Measurements from ENCODE around the gene OR10G6. TPM values are rescaled to one million over a fixed set of nuclear protein-coding genes. Genes with fewer than 3 reads are reported as not detected.
"Not testable (repeated sequence)": the region's sequence is repeated elsewhere in the genome, so short reads cannot be mapped to it uniquely, and the experiment has no call there.

The OR10G6 gene, protein sequence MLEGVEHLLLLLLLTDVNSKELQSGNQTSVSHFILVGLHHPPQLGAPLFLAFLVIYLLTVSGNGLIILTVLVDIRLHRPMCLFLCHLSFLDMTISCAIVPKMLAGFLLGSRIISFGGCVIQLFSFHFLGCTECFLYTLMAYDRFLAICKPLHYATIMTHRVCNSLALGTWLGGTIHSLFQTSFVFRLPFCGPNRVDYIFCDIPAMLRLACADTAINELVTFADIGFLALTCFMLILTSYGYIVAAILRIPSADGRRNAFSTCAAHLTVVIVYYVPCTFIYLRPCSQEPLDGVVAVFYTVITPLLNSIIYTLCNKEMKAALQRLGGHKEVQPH
- not detected in 2 replicates for total RNA-seq

DNA sequence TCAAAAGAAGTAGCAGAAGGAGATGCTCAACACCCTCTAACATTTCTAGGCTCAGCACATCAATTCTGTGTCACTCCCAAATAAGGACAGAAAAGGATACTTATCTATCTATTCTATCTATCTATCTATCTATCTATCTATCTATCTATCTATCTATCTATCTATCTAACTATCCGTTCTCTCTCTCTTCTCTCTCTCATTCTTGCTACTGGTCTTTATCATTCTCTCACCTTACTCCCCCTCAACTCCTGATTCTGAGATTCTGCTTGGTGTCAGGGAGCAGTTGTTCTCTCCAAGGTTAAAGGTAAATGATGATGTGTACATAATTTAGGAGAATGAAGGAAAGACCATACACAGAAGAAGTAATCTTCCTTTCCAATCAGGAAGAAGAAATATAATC is at the start of gene OR10G6:
Gene OR10G6 (minus strand): TSS at position 43 of the 400 bp plus-strand sequence. CDS start 0 bp downstream, at position 43.
- DNase-seq (ENCODE audit: low read depth): no peak

DNA sequence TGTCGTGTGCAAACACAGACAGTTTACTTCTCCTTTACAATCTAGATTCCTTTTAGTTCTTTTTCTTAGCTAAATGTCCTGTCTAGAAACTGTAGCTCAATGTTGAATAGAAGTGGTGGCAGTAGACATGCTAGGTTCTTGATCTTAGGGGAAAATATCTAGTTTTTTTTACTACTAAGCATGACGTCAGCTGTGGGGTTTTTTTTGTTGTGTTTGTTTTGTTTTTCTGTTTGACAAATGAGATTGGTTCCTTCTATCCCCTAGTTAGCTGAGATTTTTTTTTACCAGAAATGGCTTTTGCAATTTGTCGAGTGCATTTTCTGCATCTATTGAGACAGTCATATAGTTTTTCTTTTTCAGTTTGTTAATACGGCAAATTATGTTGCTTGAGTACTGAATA is 48.5 kb upstream of the OR10G6 start:
- DNase-seq (ENCODE audit: low read depth): no peak
- no peak overlapping the region for H3K4me3 ChIP-seq (ENCODE audit: low read depth, low read length)
- TF ChIP-seq, protein P1, sequence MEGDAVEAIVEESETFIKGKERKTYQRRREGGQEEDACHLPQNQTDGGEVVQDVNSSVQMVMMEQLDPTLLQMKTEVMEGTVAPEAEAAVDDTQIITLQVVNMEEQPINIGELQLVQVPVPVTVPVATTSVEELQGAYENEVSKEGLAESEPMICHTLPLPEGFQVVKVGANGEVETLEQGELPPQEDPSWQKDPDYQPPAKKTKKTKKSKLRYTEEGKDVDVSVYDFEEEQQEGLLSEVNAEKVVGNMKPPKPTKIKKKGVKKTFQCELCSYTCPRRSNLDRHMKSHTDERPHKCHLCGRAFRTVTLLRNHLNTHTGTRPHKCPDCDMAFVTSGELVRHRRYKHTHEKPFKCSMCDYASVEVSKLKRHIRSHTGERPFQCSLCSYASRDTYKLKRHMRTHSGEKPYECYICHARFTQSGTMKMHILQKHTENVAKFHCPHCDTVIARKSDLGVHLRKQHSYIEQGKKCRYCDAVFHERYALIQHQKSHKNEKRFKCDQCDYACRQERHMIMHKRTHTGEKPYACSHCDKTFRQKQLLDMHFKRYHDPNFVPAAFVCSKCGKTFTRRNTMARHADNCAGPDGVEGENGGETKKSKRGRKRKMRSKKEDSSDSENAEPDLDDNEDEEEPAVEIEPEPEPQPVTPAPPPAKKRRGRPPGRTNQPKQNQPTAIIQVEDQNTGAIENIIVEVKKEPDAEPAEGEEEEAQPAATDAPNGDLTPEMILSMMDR (IDR thresholded peaks at IDR 0.05; ENCODE audit: insufficient read depth, low read depth, low read length): no peak

More for the DNA sequence above, at the start of gene OR10G6:
- TF ChIP-seq, protein P1 (IDR thresholded peaks at IDR 0.05; ENCODE audit: insufficient read depth, low read depth, low read length): no peak
- H3K4me3 ChIP-seq (ENCODE audit: low read depth, low read length): no peak within 1 kb of the TSS

DNA sequence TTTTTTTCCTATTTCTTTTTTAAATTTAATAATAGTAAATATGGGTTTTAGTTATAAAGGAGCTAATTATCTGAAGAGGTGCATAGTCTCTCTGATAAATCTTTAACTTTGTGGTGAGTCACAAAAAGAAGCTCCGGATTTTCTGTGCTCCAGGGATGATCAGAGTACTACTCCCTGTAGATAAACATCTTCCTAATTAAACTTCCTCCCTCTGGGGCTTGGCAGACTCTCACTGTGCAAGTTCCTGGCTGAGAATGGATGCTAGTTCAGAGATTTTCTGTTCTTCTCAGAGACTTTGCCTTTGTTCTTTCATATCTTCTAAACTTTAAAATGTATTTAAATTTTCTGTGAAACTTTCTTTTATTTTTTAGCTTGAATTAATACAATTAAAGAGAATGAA is 46.3 kb upstream of the OR10G6 start, which contains the start of gene OR10G7:
Gene OR10G7 (minus strand): TSS at position 72 of the 400 bp plus-strand sequence. CDS start 2,324 bp downstream, outside the sequence.
- TF ChIP-seq, protein P1 (IDR thresholded peaks at IDR 0.05; ENCODE audit: insufficient read depth, low read depth, low read length): no peak
- DNase-seq (ENCODE audit: low read depth): no peak
- no peak within 1 kb of the TSS for H3K4me3 ChIP-seq (ENCODE audit: low read depth, low read length)

DNA sequence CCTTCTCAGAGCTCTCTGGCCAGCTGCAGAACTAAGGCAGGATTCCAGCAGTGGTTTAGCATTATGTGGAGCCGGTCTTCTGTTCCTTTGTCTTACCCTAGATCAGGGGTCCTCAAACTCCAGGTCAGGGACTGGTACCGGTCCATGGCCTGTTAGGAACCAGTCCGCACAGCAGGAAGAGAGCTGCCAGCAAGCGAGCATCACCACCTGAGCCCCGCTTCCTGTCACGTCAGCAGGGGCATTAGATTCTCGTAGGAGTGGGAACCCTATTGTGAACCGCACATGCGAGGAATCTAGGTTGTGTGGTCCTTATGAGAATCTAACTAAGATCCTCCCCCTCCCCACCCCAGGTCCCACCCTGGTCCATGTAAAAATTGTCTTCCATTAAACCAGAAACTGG is 44.6 kb upstream of the OR10G6 start:
- TF ChIP-seq, protein P1 (IDR thresholded peaks at IDR 0.05; ENCODE audit: insufficient read depth, low read depth, low read length): no peak
- H3K4me3 ChIP-seq (ENCODE audit: low read depth, low read length): no peak overlapping the region
- no peak for DNase-seq (ENCODE audit: low read depth)

DNA sequence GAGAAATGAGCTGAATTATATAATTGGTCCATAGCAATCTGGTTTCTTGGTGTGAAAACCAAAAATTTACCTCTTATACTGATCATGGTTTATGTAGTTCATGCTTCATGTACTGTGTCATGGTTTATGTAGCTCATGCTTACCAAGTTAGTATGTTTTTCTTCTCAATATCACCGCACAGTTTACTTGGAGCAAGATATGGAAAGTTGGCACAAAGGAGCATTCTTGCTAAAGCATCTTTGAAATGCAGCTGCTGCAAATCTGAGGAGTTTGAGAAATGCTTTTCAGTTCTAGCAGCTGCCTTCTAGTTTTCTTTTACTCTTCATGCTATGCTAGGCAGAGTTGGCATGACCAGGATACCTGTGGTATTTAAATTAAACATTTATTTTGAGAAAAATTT is 41.7 kb upstream of the OR10G6 start:
- H3K4me3 ChIP-seq (ENCODE audit: low read depth, low read length): no peak overlapping the region
- DNase-seq (ENCODE audit: low read depth): no peak
- TF ChIP-seq, protein P1 (IDR thresholded peaks at IDR 0.05; ENCODE audit: insufficient read depth, low read depth, low read length): no peak

DNA sequence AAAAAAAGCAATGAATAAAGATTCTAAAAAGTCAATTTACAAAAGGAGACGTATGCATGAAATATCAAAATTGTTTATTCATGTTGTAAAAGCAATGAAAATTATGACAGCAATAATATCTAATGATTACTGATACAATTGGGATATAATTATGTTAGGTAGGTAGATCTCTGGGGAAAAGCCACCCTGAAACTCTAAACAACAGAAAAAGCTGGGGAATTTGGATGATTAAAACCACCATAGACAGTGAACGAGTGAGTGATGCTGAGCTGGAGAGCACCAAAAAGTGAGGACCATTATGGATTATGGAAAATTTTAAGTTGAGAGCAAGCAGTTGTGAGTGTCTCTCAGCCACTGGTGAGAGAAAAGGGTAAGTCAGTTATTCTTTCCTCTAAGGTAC is 31.5 kb upstream of the OR10G6 start, which contains the start of gene OR10G8:
Gene OR10G8 (plus strand): TSS at position 301 of the 400 bp plus-strand sequence. CDS start 2,825 bp downstream, outside the sequence.
- no peak for DNase-seq (ENCODE audit: low read depth)
- TF ChIP-seq, protein P1 (IDR thresholded peaks at IDR 0.05; ENCODE audit: insufficient read depth, low read depth, low read length): no peak
- no peak within 1 kb of the TSS for H3K4me3 ChIP-seq (ENCODE audit: low read depth, low read length)

DNA sequence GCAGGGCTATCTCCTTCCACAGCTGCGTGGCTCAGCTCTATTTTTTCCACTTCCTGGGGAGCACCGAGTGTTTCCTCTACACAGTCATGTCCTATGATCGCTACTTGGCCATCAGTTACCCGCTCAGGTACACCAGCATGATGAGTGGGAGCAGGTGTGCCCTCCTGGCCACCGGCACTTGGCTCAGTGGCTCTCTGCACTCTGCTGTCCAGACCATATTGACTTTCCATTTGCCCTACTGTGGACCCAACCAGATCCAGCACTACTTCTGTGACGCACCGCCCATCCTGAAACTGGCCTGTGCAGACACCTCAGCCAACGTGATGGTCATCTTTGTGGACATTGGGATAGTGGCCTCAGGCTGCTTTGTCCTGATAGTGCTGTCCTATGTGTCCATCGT is 20.9 kb upstream of the OR10G6 start:
- DNase-seq (ENCODE audit: low read depth); H3K4me3 ChIP-seq (ENCODE audit: low read depth, low read length): not testable (repeated sequence)

All from fibroblast of villous mesenchyme (primary cell).